ENCODE data around the gene DALRD3.
"Not testable (repeated sequence)": the region's sequence is repeated elsewhere in the genome, so short reads cannot be mapped to it uniquely, and the experiment has no call there.

Gene DALRD3

GRCh38 chr3:49021813-49022687 lies 3.7 kb upstream of the DALRD3 start, which contains the start of gene NDUFAF3:
Gene NDUFAF3 (plus strand): TSS chr3:49022121. CDS start chr3:49022145, 24 bp downstream.
- DNase-seq (ENCODE audit: low read depth), result peak; percentile 85

GRCh38 chr3:49021213-49021812 lies 2.9 kb upstream of the DALRD3 start:
- DNase-seq (ENCODE audit: low read depth), result peak; percentile 97

- no peak for DNase-seq (ENCODE audit: low read depth)
These were observed 2.2 kb upstream of the DALRD3 start for GRCh38 chr3:49020330-49021212.

- DNase-seq (ENCODE audit: low read depth), result no peak
These were observed 1.6 kb upstream of the DALRD3 start for GRCh38 chr3:49019941-49020329.

GRCh38 chr3:49018707-49019006 lies 277 bp upstream of the DALRD3 start:
- no peak for DNase-seq (ENCODE audit: low read depth)

GRCh38 chr3:49017229-49017970 lies 980 bp downstream of the DALRD3 start:
- no peak for DNase-seq (ENCODE audit: low read depth)

GRCh38 chr3:49016414-49017228 lies 1.8 kb downstream of the DALRD3 start:
- no peak for DNase-seq (ENCODE audit: low read depth)

GRCh38 chr3:49015765-49016164 lies 2.6 kb downstream of the DALRD3 start:
- DNase-seq (ENCODE audit: low read depth), result no peak

- no peak for DNase-seq (ENCODE audit: low read depth)
These were observed 3.3 kb downstream of the DALRD3 start for GRCh38 chr3:49015072-49015471.

- no peak for DNase-seq (ENCODE audit: low read depth)
These were observed 4.4 kb downstream of the DALRD3 start for GRCh38 chr3:49013738-49014660.

- no peak for DNase-seq (ENCODE audit: low read depth)
These were observed 5.2 kb downstream of the DALRD3 start for GRCh38 chr3:49013113-49013737.

- DNase-seq (ENCODE audit: low read depth), result no peak
These were observed 5.9 kb downstream of the DALRD3 start for GRCh38 chr3:49012441-49013017.

GRCh38 chr3:49009396-49009795 lies 9.0 kb downstream of the DALRD3 start:
- DNase-seq (ENCODE audit: low read depth), result no peak

- DNase-seq (ENCODE audit: low read depth), result not testable (repeated sequence)
These were observed 9.8 kb downstream of the DALRD3 start for GRCh38 chr3:49008627-49009026.

- peak; percentile 72 for DNase-seq (ENCODE audit: low read depth)
These were observed 10.4 kb downstream of the DALRD3 start for GRCh38 chr3:49007771-49008528.

GRCh38 chr3:49007068-49007770 lies 11.2 kb downstream of the DALRD3 start, which contains the start of gene WDR6:
Gene WDR6 (plus strand): TSS chr3:49007391. CDS start chr3:49007432, 41 bp downstream.
- peak; percentile 94 for DNase-seq (ENCODE audit: low read depth)

GRCh38 chr3:49006408-49007067 lies 11.8 kb downstream of the DALRD3 start:
- DNase-seq (ENCODE audit: low read depth), result no peak
